Endodermal cell (in vitro differentiated cells): ENCODE data around the gene KCTD3. TPM values are rescaled to one million over a fixed set of nuclear protein-coding genes. Genes with fewer than 3 reads are reported as not detected.

Source experiments
- DNase-seq: peaks from one replicate; pipeline ENCODE4 v3.0.0-alpha.2; 2017
- H3K27ac ChIP-seq: 2 replicates; pipeline ENCODE4 v1.5.1; 2013; ENCODE audit warnings: mild to moderate bottlenecking, low read depth, low read length, moderate library complexity
- H3K27me3 ChIP-seq: 2 replicates; pipeline ENCODE4 v1.6.1; 2013; ENCODE audit warnings: mild to moderate bottlenecking, low read length, moderate library complexity; ENCODE audit not compliant: insufficient read depth, control insufficient read depth, poor library complexity, severe bottlenecking
- H3K36me3 ChIP-seq: 2 replicates; pipeline ENCODE4 v1.7.0; 2013; ENCODE audit warnings: mild to moderate bottlenecking, low read length, moderate library complexity; ENCODE audit not compliant: control insufficient read depth, insufficient read depth
- H3K4me1 ChIP-seq: one replicate; pipeline ENCODE4 v1.7.0; 2013; ENCODE audit warnings: low read length; ENCODE audit not compliant: control insufficient read depth, insufficient read depth
- H3K4me3 ChIP-seq: 2 replicates; pipeline ENCODE4 v1.5.1; 2013; ENCODE audit warnings: mild to moderate bottlenecking, low read length, moderate library complexity
- H3K9ac ChIP-seq: 2 replicates; pipeline ENCODE4 v1.6.1; 2013; ENCODE audit warnings: mild to moderate bottlenecking, low read length, moderate library complexity; ENCODE audit not compliant: poor library complexity, severe bottlenecking; ENCODE audit errors: extremely low read depth
- H3K9me3 ChIP-seq: 2 replicates; pipeline ENCODE4 v1.6.1; 2013; ENCODE audit warnings: mild to moderate bottlenecking, low read length, moderate library complexity; ENCODE audit not compliant: control insufficient read depth
- H3K27ac Mint-ChIP-seq: 2 replicates; pipeline ENCODE4 v1.8.0; 2020; ENCODE audit warnings: mixed read lengths
- H3K27me3 Mint-ChIP-seq: 2 replicates; pipeline ENCODE4 v1.8.0; 2021; ENCODE audit warnings: mild to moderate bottlenecking, mixed read lengths; ENCODE audit not compliant: insufficient read depth
- H3K36me3 Mint-ChIP-seq: 2 replicates; pipeline ENCODE4 v1.8.0; 2020; ENCODE audit warnings: low read depth, mixed read lengths
- H3K4me1 Mint-ChIP-seq: 2 replicates; pipeline ENCODE4 v1.8.0; 2020; ENCODE audit warnings: mixed read lengths
- H3K4me3 Mint-ChIP-seq: 2 replicates; pipeline ENCODE4 v1.8.0; 2020; ENCODE audit warnings: mild to moderate bottlenecking, moderate library complexity, mixed read lengths
- H3K9me3 Mint-ChIP-seq: 2 replicates; pipeline ENCODE4 v1.8.0; 2020; ENCODE audit warnings: mild to moderate bottlenecking, mixed read lengths
- CTCF ChIP-seq: fragments of 200-600 bp; sonication (generic); conservative IDR thresholded peaks from 2 replicates; pipeline ENCODE4 v1.5.0; 2021; ENCODE audit warnings: antibody characterized with exemption, mild to moderate bottlenecking
- WGBS, 2 experiments: methylation state at CpG; one replicate each; pipeline versions ENCODE4 v1.1.5 to v1.1.7; 2013; ENCODE audit warnings: missing lambda C conversion rate in 2 of 2, mixed read lengths in 1 of 2; ENCODE audit not compliant: insufficient coverage in 1 of 2, insufficient read length in 1 of 2; 5-methylcytosine and 5-hydroxymethylcytosine counted together
- total RNA-seq, 2 donors: library from RNA; stranded (reverse); fragmentation: NEBNext Ultra II Directional in 1 of 2; extraction: Animal tissue kit (Norgen Biotek cat#: 25700) in 1 of 2; gene quantifications; 2 replicates in 1 of 2; 3 replicates in 1 of 2; pipeline ENCODE4 v1.2.1, GENCODE V29; 2021

The KCTD3 gene
- total RNA-seq, 2 donors from 2014 or later: 42.2 to 46.5 TPM

- Histone ChIP-seq H3K9ac (peak overlapping the region; percentile 65), H3K27me3 (no peaks in the 10 kb centered on the region), H3K4me3 (peak overlapping the region; percentile 99), H3K27ac (peak overlapping the region; percentile 88), H3K4me1 (no peaks in the 10 kb centered on the region), H3K9me3 (no peaks in the 10 kb centered on the region), H3K36me3 (no peaks in the 10 kb centered on the region)
- Mint-ChIP-seq H3K4me1 (peaks cover 21% of the 10 kb centered on the region), H3K27me3 (no peaks in the 10 kb centered on the region), H3K36me3 (peaks cover 2% of the 10 kb centered on the region), H3K4me3 (peak overlapping the region; percentile 97), H3K27ac (peak overlapping the region; percentile 97), H3K9me3 (peaks cover 2% of the 10 kb centered on the region)
- TF ChIP-seq CTCF: peak; percentile 10
- DNase-seq: peak; percentile 86
- WGBS, 2 experiments: 1% methylated on average over 26 to 63 of the region's 63 CpGs
Measured at GRCh38 chr1:215567491-215568298, 591 bp downstream of the KCTD3 start.

- peaks cover 2% of the 10 kb centered on the region for H3K36me3 Mint-ChIP-seq
Measured at GRCh38 chr1:215568299-215568692, 1.2 kb downstream of the KCTD3 start.

More at GRCh38 chr1:215568299-215568692, 1.2 kb downstream of the KCTD3 start:
- Histone ChIP-seq H3K36me3 (no peaks in the 10 kb centered on the region), H3K4me1 (no peaks in the 10 kb centered on the region), H3K27me3 (no peaks in the 10 kb centered on the region), H3K4me3 (peak overlapping the region; percentile 99), H3K27ac (no peak overlapping the region), H3K9me3 (no peaks in the 10 kb centered on the region), H3K9ac (peak overlapping the region; percentile 65)
- Mint-ChIP-seq H3K9me3 (peaks cover 2% of the 10 kb centered on the region), H3K27me3 (no peaks in the 10 kb centered on the region), H3K4me3 (peak overlapping the region; percentile 97), H3K4me1 (peaks cover 21% of the 10 kb centered on the region), H3K27ac (peak overlapping the region; percentile 97)
- no peak for DNase-seq
- no peak for TF ChIP-seq CTCF
- 3% methylated on average over 3 of the region's 5 CpGs; no CpG with 5 or more reads in 1 of the 2 experiments for WGBS, 2 experiments
